Measurements from ENCODE around the gene TEKT4.

GRCh38 chr2:94875064-94875819, 4.0 kb downstream of the TEKT4 start:
- TF ChIP-seq REST (IDR thresholded peaks at IDR 0.05; ENCODE audit: insufficient read depth in 1 of 2, low read depth in 2 of 2, low read length in 2 of 2): no peak
- TF ChIP-seq TAF1 (IDR thresholded peaks at IDR 0.05; ENCODE audit: borderline replicate concordance, insufficient read depth, low read length): no peak
- no peak for TF ChIP-seq POLR2AphosphoS5 (IDR thresholded peaks at IDR 0.05; ENCODE audit: low read depth, low read length)

Measured in PFSK-1 (cell line).